Loucy (cell line): ENCODE data around the gene SYNRG.

ENCODE experiments used
- H2AFZ ChIP-seq: fragments of 200-600 bp; sonication (generic); 2 replicates; pipeline ENCODE4 v1.6.0; 2016; ENCODE audit warnings: antibody characterized with exemption, mild to moderate bottlenecking, low read length, moderate library complexity
- H3F3A ChIP-seq: fragments of 200-600 bp; 2 replicates; pipeline ENCODE4 v1.6.0; 2016; ENCODE audit warnings: antibody characterized with exemption, low read depth, mild to moderate bottlenecking
- H3K27me3 ChIP-seq: fragments of 200-600 bp; sonication (generic); 2 replicates; pipeline ENCODE4 v1.6.1; 2014; ENCODE audit warnings: low read length, mild to moderate bottlenecking; ENCODE audit not compliant: insufficient read depth, poor library complexity, severe bottlenecking
- H3K36me3 ChIP-seq: fragments of 200-600 bp; sonication (generic); 2 replicates; pipeline ENCODE4 v1.6.1; 2016; ENCODE audit warnings: low read length; ENCODE audit not compliant: insufficient read depth
- H3K4me1 ChIP-seq: fragments of 200-600 bp; sonication (generic); 2 replicates; pipeline ENCODE4 v1.5.1; 2014; ENCODE audit warnings: low read length, mild to moderate bottlenecking; ENCODE audit not compliant: insufficient read depth, poor library complexity, severe bottlenecking
- H3K4me2 ChIP-seq: fragments of 200-600 bp; sonication (generic); 2 replicates; pipeline ENCODE4 v1.6.0; 2014; ENCODE audit warnings: antibody characterized with exemption, low read length, low read depth, mild to moderate bottlenecking; ENCODE audit not compliant: poor library complexity, severe bottlenecking
- H3K4me3 ChIP-seq: fragments of 200-600 bp; sonication (generic); 2 replicates; pipeline ENCODE4 v1.5.1; 2014; ENCODE audit warnings: low read length, mild to moderate bottlenecking, mixed read lengths; ENCODE audit not compliant: poor library complexity, severe bottlenecking
- H3K79me2 ChIP-seq: fragments of 200-600 bp; sonication (generic); 2 replicates; pipeline ENCODE4 v1.6.1; 2014; ENCODE audit warnings: low read length; ENCODE audit not compliant: insufficient read depth
- H3K9ac ChIP-seq: fragments of 200-600 bp; sonication (generic); 2 replicates; pipeline ENCODE4 v1.6.0; 2014; ENCODE audit warnings: mild to moderate bottlenecking, low read depth, low read length, moderate library complexity; ENCODE audit not compliant: poor library complexity, severe bottlenecking
- H3K9me2 ChIP-seq: fragments of 200-600 bp; sonication (generic); replicated peaks from 2 replicates; pipeline ENCODE4 v1.6.1; 2016; ENCODE audit warnings: low read depth, low read length, mixed read lengths
- H3K9me3 ChIP-seq: fragments of 200-600 bp; sonication (generic); 2 replicates; pipeline ENCODE4 v1.6.1; 2014; ENCODE audit warnings: mild to moderate bottlenecking, antibody characterized with exemption, low read length, low read depth; ENCODE audit not compliant: insufficient read depth
- H4K20me1 ChIP-seq: fragments of 200-600 bp; sonication (generic); 2 replicates; pipeline ENCODE4 v1.6.0; 2014; ENCODE audit warnings: antibody characterized with exemption, low read length, mild to moderate bottlenecking; ENCODE audit not compliant: insufficient read depth, poor library complexity, severe bottlenecking
- EZH2phosphoT487 ChIP-seq: fragments of 200-600 bp; IDR thresholded peaks from 2 replicates; pipeline ENCODE4 v1.6.1; 2018; ENCODE audit warnings: antibody characterized with exemption, mild to moderate bottlenecking, moderate library complexity, borderline replicate concordance
- TF ChIP-seq, protein P1 (sequence below): fragments of 200-600 bp; sonication (generic); conservative IDR thresholded peaks from 2 replicates; pipeline ENCODE4 v1.5.1; 2014; ENCODE audit warnings: mild to moderate bottlenecking, antibody characterized with exemption, low read length

The SYNRG gene

GRCh38 chr17:37466471-37466870 is 142.7 kb downstream of the SYNRG start:
- H3K27me3 ChIP-seq, result no peaks in the 10 kb centered on the region
- TF ChIP-seq, protein P1, sequence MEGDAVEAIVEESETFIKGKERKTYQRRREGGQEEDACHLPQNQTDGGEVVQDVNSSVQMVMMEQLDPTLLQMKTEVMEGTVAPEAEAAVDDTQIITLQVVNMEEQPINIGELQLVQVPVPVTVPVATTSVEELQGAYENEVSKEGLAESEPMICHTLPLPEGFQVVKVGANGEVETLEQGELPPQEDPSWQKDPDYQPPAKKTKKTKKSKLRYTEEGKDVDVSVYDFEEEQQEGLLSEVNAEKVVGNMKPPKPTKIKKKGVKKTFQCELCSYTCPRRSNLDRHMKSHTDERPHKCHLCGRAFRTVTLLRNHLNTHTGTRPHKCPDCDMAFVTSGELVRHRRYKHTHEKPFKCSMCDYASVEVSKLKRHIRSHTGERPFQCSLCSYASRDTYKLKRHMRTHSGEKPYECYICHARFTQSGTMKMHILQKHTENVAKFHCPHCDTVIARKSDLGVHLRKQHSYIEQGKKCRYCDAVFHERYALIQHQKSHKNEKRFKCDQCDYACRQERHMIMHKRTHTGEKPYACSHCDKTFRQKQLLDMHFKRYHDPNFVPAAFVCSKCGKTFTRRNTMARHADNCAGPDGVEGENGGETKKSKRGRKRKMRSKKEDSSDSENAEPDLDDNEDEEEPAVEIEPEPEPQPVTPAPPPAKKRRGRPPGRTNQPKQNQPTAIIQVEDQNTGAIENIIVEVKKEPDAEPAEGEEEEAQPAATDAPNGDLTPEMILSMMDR, result no peak
- TF ChIP-seq EZH2phosphoT487, result no peak
- no peak overlapping the region for H2AFZ ChIP-seq
- H3K4me3 ChIP-seq, result no peak overlapping the region
- no peaks in the 10 kb centered on the region for H3K9me2 ChIP-seq
- no peaks in the 10 kb centered on the region for H4K20me1 ChIP-seq
- H3K9me3 ChIP-seq, result no peaks in the 10 kb centered on the region
- peaks cover 65% of the 10 kb centered on the region; the same call in 1 of the 2 replicates for H3K36me3 ChIP-seq
- H3K4me1 ChIP-seq, result no peaks in the 10 kb centered on the region
- no peak overlapping the region for H3K9ac ChIP-seq
- no peaks in the 10 kb centered on the region for H3K79me2 ChIP-seq
- H3K4me2 ChIP-seq, result no peak overlapping the region
- H3F3A ChIP-seq, result no peaks in the 10 kb centered on the region

DNA sequence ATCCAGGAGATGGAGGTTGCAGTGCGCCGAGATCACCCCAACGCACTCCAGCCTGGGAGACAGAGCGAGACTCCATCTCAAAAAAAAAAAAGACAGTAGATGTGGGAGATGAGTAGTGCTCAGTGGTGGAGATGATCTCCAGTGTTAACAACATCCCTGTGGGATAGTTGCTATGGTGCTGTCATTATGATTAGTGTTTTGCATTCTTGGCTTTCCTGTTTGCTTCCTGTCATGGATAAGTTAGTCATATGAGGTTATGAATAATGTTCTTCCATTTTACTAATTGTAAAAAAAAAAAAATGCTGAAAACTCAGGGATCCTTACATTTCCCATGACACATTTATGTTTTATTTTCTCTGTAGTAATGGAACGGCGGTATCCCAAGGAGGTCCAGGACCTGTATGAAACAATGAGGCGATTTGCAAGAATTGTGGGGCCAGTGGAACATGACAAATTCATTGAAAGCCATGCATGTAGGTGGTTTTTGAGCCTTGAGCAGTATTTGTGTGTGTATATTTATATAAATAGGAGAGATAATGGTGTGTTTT is 144.1 kb downstream of the SYNRG start:
- H3K27me3 ChIP-seq, result no peaks in the 10 kb centered on the region
- no peak overlapping the region for H2AFZ ChIP-seq
- no peak overlapping the region for H3K9ac ChIP-seq
- no peak overlapping the region for H3K4me2 ChIP-seq
- no peaks in the 10 kb centered on the region for H3F3A ChIP-seq
- H3K79me2 ChIP-seq, result no peaks in the 10 kb centered on the region
- H3K36me3 ChIP-seq, result peaks cover 61% of the 10 kb centered on the region; the same call in 1 of the 2 replicates
- no peaks in the 10 kb centered on the region for H4K20me1 ChIP-seq
- H3K4me1 ChIP-seq, result no peaks in the 10 kb centered on the region
- H3K9me2 ChIP-seq, result no peaks in the 10 kb centered on the region
- H3K9me3 ChIP-seq, result no peaks in the 10 kb centered on the region
- no peak overlapping the region for H3K4me3 ChIP-seq
- TF ChIP-seq EZH2phosphoT487, result no peak
- TF ChIP-seq, protein P1, result no peak
